ENCODE measurements around the gene MTHFSD.

The MTHFSD gene

DNA sequence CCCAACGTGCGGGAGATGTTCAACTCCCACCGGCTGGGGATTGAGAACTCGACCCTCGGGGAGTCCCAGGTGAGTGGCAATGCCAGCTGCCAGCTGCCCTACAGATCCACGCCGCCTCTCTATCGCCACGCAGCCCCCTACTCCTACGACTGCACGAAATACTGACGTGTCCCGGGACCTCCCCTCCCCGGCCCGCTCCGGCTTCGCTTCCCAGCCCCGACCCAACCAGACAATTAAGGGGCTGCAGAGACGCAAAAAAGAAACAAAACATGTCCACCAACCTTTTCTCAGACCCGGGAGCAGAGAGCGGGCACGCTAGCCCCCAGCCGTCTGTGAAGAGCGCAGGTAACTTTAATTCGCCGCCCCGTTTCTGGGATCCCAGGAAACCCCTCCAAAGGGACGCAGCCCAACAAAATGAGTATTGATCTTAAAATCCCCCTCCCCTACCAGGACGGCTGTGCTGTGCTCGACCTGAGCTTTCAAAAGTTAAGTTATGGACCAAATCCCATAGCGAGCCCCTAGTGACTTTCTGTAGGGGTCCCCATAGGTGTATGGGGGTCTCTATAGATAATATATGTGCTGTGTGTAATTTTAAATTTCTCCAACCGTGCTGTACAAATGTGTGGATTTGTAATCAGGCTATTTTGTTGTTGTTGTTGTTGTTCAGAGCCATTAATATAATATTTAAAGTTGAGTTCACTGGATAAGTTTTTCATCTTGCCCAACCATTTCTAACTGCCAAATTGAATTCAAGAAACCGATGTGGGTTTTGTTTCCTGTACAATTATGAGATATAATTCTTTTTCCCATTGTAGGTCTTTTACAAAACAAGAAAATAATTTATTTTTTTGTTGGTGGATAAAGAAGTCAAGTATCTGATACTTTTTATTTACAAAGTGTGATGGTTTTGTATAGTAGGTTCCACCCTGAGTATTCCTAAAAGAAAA lies 13.9 kb upstream of the MTHFSD start:
- DNase-seq, result no peak

DNA sequence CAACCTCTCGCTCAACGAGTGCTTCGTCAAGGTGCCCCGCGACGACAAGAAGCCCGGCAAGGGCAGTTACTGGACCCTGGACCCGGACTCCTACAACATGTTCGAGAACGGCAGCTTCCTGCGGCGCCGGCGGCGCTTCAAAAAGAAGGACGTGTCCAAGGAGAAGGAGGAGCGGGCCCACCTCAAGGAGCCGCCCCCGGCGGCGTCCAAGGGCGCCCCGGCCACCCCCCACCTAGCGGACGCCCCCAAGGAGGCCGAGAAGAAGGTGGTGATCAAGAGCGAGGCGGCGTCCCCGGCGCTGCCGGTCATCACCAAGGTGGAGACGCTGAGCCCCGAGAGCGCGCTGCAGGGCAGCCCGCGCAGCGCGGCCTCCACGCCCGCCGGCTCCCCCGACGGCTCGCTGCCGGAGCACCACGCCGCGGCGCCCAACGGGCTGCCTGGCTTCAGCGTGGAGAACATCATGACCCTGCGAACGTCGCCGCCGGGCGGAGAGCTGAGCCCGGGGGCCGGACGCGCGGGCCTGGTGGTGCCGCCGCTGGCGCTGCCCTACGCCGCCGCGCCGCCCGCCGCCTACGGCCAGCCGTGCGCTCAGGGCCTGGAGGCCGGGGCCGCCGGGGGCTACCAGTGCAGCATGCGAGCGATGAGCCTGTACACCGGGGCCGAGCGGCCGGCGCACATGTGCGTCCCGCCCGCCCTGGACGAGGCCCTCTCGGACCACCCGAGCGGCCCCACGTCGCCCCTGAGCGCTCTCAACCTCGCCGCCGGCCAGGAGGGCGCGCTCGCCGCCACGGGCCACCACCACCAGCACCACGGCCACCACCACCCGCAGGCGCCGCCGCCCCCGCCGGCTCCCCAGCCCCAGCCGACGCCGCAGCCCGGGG lies 12.9 kb upstream of the MTHFSD start:
- DNase-seq, result no peak

DNA sequence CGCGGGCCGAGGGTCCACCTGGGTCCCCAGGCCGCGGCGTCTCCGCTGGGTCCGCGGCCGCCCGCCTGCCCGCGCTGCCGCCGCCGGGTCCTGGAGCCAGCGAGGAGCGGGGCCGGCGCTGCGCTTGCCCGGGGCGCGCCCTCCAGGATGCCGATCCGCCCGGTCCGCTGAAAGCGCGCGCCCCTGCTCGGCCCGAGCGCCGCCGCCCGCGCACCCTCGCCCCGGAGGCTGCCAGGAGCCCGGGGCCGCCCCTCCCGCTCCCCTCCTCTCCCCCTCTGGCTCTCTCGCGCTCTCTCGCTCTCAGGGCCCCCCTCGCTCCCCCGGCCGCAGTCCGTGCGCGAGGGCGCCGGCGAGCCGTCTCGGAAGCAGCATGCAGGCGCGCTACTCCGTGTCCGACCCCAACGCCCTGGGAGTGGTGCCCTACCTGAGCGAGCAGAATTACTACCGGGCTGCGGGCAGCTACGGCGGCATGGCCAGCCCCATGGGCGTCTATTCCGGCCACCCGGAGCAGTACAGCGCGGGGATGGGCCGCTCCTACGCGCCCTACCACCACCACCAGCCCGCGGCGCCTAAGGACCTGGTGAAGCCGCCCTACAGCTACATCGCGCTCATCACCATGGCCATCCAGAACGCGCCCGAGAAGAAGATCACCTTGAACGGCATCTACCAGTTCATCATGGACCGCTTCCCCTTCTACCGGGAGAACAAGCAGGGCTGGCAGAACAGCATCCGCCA lies 12.1 kb upstream of the MTHFSD start:
- DNase-seq, result no peak

DNA sequence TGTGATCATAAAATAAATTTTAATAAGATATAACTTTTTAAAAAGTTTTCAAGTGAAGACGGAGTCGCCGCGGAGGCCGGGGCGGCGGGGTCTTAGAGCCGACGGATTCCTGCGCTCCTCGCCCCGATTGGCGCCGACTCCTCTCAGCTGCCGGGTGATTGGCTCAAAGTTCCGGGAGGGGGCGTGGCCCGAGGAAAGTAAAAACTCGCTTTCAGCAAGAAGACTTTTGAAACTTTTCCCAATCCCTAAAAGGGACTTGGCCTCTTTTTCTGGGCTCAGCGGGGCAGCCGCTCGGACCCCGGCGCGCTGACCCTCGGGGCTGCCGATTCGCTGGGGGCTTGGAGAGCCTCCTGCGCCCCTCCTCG lies 11.5 kb upstream of the MTHFSD start, which contains the start of gene FOXC2:
FOXC2 (plus strand) TSS at position 229 of the 365 bp plus-strand sequence. CDS start 507 bp downstream, outside the sequence.
- no peak for DNase-seq

DNA sequence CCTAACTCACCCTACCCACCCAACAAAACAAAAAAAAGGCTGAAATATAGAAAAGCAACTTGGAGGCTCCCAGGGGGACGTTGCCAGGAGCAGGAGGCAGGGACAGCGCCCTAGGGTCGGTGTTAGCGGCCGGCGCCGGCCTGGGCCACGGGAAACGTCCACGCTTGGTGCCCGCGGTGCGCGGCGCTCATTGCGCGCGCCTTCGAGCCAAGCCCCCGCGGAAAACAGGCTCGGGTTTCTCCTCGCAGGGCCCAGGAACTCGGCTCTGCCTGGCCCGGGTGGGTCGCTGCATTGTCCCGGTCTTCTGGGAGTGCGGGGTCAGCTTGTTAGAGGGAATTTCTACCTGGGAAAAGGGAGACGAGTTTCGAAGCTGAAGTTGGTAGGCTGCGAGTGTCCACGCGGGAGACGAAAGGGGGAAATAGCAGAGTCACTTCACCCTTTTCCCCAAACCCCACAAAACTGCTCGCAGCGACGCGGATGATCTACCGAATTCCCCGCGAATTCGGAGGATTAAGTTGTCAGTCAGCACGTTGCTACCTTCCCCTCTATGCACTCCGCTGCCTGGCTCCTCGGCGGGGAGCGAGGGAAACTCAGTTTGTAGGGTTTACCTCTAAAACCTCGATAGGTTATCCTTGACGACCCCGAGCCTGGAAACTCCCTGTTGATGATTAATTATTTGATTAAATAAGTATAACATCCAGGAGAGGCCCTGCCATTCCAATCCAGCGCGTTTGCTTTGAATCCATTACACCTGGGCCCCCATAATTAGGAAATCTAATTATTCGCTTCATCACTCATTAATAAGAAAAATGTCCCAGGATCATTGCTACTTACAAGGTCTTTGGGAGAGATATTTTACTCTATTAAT lies 10.8 kb upstream of the MTHFSD start:
- DNase-seq, result no peak

DNA sequence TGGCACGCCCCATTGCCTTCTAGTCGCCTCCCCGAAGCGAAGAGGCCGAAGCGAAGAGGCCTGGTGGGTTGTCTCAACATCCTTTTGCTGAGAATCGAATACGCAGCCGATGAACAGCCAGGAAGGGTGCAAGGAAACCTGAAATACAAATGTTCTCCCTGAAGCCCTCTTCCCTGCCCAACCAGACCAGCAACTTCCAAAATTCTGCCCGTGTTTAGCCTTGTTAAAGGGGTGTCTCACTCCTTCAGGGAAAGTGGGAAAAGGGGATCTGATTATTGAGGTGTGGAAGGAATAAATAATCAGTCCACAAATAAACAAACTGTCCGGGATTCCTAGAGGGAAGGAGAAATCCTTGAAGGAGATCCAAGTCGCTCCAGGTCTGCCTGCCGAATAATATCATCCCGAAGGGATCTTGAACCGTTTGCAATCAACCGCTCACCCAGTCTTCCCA lies 10.2 kb upstream of the MTHFSD start:
- no peak for DNase-seq

DNA sequence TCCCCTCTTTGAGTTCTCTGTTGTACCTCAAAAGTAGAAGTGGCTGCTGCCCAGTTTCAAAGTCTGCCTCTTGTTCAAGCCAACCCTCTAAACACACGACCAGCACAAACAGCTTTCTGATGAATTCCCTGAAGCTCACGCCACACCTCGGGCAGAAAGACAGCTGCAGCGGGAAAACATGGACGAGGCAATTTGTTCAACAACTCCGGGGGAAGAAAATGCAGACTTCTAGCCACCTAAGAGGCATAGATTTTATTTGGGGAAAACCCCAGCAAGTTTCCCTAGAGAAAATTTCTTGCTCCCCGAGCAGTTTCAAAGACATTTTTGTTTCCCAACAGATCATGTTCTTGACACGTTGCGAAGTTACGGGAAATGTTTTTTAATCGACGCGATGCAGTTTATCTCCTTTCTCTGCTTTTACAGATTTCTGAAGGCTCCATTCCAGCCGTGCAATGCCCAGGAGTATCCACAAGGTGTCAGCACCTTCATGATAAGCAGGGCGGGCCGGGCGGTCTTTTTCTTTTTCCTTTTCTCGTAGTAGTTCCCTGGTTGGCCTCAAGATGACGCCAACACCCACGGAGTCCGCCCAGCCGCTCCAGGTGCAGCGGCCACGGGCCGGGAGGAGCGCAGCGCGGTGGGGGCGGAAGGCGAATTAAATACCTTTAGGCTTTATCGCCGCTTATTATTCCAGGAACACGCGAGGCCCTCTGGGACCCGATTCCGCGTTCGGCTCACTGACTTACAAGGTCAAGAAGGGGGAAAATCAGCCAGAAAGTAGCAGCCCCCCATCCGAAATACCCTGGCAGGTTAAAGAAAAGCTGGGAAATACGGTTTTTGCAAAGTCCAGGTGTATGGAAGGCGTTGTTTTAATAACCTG lies 8.7 kb upstream of the MTHFSD start:
- peak; percentile 56 to 80 for DNase-seq

DNA sequence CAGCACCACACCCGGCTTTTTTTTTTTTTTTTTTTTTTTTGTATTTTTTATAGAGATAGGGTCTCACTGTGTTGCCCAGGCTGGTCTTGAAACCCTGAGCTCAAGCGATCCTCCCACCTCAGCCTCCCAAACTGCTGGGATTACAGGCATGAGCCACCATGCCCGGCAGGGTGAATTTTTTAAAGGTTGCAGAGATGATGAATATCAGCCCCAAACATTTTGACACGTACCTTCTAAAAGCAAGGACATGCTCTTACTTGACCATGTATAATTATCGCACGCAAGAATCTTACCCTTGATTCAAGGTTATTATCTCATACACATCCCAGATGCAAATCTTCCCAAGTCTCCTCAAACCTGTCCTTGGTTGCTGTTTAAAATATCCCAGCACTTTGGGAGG lies 7.3 kb upstream of the MTHFSD start:
- DNase-seq, result no peak

DNA sequence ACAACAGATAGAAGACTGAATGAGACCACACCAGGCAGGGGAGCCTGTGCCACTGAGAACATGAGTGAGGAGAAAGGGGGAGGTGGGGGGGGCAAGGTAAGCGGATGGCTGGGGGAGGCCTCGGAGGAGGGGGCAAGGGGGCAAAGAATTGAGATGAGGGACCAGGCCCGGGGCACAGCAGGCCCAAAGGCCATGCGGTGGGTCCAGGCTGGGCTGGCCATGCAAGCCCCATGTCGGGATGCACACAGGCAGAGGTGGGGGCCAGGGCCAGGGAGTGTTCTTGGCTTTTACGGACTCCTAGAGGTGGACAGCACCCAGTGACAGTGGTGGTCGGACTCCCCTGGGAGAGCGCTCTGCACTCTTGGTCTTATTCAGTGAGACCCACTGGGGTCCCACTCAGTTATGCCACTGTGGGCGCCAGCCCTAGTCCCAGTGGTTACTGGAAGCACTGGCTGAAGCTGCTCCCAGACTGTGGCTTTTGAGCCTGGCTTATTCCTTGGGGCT lies 4.8 kb upstream of the MTHFSD start:
- DNase-seq, result no peak

DNA sequence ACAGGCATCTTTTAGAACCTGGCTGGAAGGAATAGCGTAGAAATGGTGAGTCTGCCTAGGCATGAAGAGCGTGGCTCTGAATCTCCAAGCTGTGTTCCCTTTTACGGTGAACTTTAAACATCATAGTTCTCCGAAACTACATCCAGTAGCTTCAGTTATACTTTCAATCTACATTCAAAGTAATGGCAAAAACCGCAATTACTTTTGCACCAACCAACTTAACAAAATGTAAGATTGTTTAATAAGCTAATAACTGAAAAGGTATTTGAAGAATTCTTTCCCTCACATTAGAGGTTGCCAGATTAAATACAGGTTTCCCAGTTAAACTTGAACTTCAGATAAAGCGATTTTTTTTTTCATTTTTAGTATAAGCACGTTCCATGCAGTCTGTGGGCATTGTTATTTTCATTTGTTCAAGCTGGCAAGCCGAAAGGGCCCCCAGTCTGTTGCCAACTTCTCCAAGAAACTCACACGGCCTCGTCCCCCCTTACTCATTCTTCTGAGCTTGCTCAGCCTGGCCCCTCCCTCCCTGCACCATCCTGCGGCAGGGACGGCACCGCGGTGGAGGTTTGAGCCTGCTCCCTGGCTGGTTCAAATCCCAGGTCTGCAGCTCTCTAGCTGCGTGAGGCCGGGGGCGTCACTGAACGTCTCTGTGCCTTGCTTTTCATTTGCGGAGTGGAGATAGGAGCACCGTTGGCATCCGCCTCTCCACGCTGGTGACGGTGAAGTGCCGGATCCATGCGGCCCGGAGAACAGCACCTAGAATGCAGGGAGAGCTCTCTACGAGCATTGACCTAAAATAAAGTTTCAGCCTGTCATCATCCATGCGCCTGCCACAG lies 3.5 kb upstream of the MTHFSD start:
- no peak for DNase-seq

DNA sequence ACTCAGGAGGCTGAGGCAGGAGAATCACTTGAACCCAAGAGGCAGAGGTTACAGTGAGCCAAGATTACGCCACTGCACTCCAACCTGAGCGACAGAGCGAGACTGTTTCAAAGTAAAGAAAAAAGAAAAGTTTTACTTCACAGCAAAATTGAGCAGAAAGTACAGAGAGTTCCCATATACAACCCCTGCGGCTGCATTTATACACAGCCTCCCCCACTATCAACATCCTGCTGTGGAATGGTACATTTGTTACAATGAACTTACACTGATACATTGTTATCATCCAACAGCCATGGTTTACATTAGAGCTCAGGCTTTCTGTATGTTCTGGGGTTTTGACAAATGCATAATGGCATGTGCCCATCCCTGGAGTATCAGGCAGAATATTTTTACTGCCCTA lies 2.6 kb upstream of the MTHFSD start:
- no peak for DNase-seq

DNA sequence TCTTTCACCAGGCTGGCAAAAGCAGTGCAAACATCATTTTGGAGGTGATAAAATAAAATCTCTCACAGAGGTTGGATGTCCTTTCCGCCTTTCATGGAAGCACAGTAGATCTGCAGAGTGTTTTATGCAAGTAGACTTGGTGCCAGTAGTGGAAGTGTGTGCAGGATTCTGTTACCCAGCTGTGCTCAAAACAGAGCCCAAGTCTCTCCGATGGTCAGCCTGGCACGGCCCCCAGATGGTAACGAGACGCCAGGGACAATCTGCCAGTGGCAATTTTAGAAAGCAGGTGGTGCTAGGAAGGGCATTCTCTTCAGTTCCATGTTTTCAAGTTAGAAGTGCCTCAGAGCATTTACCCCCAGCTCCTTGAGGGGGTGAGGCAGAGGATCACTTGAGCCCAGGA lies 1.5 kb upstream of the MTHFSD start:
- DNase-seq, result no peak

DNA sequence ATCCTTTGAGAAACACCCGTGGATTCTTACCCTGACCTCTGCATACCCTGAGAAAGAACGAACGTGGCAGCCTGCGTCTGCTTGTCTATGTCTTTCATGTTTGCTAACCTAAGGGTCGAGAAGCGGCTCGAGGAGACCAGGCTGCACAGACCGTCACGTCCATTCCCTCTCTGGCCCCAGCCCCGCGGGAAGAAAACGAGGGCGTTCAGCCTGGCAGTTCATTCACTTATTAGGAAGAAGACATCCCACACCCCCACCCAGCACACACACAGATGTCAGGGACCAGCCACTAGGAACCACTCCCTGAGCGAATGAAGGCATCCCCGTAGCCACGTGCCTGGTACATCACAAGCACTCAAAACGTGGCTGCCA lies 655 bp upstream of the MTHFSD start:
- no peak for DNase-seq

DNA sequence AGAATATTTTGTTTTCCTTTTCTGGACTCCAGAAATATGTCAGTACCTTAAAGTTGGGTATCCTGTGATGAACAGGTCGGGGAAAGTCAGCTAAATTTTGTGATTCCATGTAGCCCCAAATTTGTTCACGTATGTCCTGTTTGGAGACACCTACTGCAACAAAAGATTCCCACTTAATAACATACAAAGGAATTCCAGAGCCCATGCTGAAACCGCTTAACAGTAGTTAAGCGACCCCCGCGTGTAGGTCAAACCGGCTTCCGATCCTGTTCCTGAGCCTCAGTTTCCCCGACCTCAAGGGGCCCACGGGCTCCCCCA lies 477 bp downstream of the MTHFSD start:
- no peak for DNase-seq

DNA sequence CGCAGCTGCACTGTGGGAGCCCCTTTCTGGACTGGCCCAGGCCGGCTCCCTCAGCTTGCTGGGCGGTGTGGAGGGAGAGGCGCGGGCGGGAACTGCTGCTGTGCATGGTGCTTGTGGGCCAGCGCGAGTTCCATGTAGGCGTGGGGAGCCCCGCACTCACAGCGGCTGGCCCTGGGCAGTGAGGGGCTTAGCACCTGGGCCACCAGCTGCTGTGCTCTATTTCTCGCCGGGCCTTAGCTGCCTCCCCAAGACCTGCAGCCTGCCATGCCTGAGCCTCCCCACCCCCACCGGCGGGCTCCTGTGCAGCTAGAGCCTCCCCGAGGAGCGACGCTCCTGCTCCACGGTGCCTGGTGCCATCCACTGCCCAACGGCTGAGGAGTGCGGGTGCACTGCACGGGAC lies 1.7 kb downstream of the MTHFSD start:
- DNase-seq, result no peak

DNA sequence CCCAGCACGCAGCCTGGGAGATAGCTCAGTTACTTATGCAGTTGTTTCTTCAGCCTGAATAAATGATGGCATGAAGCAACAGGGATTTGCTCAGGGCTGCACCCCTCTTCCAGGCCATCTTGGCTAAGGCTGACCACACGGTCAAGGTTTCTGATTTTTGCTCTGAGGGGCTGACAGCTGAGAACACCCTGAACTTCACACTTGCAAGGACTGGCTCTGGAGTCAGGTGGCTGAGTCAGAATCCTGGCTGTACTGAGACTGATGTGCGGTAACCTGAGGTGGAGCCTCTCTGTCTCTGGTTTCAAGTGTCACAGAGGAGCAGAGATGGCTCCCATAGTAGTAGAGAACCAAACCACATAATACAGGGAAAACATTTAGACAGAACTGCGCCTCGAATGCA lies 4.8 kb downstream of the MTHFSD start:
- DNase-seq, result no peak

DNA sequence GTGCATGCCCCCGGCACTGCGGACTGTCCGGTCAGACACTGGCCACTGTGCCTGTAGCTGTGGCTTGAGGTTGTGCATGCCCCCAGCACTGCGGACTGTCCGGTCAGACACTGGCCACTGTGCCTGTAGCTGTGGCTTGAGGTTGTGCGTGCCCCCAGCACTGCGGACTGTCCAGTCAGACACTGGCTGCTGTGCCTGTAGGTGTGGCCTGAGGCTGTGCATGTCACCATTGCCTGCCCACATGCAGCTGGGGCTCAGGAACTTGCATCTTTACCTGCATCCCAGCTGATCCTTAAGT lies 5.2 kb downstream of the MTHFSD start:
- no peak for DNase-seq

DNA sequence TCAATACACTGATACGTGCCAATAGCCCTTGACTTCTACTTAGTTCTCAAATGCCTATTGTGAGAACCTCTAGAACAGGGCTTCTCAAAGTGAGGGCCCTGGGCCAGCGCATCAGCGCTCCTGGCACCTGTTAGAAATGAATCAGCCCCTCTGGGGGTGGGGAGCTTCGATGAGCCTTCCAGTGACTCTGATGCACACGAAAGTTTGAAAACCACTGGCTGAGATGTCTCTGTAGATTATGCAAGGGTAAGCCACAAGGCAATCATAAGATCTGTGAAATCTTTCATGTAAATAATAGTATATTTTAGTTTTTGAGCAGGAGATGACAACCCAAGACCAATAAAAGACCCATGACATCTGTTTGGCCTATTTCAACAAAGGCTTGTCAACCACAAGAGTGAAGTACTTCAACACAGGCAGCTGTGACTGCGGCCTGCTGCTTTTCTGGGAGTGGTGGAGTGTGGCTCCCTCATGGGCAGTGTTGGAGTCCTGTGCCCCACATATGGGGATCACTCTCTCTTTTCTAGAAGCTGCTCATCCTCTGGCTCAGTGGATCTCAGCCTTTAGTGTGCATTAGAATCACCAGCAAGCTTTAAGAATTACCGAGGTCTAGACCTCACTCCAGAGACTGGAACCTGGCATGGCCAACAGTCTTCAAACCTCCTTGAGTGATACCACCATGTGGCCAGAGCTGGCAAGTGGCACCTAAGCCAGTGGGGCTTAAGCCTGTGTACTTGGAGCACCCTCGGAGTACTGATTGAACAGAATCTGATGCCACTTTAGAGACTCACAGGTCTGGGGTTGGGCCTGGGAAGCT lies 5.8 kb downstream of the MTHFSD start:
- DNase-seq, result no peak

DNA sequence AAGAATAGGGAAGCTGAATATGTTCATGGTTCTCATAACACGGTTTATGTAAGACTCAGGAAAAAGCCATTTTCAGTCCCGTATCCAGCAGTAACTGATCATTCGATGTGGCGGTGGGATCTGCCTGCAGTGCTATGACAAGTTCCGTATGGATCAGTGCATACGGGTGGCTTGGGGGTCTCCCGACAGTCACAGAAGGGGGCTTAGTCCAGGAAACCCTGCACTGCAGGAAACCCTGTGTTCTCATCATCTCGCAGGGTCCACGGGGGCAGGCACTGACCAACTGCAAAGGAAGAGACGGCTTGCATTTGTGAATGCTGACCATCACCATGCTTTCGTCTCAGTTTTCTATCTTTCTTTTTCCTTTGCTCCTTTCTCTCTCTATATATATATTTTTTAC lies 7.7 kb downstream of the MTHFSD start:
- DNase-seq, result no peak
